HG03135 (cell line): Measurements from ENCODE around the gene GCLM.
A peak's percentile ranks its signal among the peaks of the same experiment; 100 is the strongest.
"Not testable (repeated sequence)": the region's sequence is repeated elsewhere in the genome, so short reads cannot be mapped to it uniquely, and the experiment has no call there.

Experiments
- ATAC-seq: cut with Tn5 transposase; IDR thresholded peaks from one replicate; pipeline ENCODE4 v1.9.1; 2021; ENCODE audit warnings: mild to moderate bottlenecking, moderate library complexity; ENCODE audit not compliant: unreplicated experiment

The GCLM gene

DNA sequence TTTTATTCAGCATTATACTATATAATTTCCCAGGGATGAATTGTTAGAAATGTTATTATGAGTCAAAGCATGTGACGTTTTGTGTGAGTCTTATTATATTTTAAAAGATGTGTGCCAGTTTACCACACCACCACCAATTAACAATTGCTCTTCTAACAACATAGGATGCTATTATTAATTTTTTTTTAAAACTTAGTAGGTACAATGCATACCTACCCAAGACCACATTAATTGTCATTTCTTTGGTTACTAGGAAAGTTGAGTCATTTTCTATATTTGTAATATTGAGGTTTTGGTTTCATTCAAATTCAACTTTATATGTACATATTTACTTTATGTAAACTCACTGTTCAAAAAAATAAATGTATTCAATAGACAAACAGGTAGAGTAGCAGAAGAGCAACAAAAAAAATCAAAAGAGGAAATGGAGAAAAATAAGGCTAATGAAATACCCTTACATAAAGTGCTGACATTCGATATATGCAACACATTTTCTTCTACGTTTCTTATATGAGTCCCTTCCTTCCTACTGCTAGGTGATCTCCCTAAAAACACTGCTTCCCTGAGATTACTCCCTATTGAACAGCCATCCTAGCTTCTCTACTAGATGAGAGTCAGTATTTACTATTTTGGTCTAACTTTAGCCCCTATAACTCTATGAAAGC lies 9.6 kb downstream of the GCLM start:
- ATAC-seq: no peak

DNA sequence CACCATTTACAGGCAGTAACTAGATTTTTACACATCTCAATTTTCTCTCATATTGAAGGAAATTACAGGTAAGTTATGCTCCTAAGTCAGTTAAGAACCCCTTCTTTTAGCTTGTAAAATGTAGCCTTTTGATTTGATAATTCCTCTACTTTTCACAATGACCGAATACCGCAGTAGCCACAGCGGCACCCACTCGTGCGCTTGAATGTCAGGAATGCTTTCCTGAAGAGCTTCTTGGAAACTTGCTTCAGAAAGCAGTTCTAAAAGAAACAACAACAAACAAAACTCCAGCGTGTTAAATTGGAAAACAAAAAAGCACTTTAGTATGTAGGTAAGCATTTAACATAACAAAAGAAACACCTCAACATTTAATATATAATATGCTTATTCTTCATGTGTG lies 20.3 kb downstream of the GCLM start:
- ATAC-seq: no peak

DNA sequence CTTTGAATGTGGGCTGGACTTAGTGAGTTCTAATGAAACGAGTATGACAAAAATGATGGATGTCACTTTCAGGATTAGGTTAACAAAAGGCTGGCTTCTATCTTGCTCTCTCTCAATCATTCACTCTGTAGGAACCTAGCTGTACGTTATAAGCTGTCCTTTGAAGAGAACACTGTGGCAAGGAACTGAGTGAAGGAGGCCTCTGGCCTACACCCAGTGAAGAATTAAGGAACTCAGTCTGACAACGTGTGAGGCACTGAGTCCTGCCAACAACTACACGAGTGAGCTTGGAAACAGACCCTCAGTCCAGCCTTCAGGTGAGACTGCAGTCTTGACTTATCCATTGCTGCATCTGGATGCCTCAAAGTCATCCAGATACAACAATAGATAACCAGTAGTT lies 27.0 kb downstream of the GCLM start:
- no peak for ATAC-seq

DNA sequence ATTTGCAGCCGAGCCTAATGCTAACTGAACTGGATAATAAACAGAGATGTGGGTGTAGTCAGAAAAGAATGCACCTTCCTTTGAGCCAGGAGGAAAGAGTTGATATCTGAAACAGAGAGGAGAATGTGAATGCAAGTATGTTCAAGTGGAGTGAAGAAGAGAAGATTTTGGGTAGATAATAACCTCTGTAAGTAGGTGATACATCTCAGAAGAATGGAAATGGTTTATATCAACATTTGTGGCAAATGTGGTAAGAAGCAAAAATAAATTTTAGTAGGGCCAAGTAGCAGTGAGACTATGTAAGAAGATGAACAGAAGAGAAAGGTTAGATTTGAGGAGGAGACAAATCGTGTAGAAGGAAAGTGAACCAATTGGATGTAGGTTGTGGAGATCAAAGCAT lies 28.5 kb downstream of the GCLM start:
- ATAC-seq: no peak

DNA sequence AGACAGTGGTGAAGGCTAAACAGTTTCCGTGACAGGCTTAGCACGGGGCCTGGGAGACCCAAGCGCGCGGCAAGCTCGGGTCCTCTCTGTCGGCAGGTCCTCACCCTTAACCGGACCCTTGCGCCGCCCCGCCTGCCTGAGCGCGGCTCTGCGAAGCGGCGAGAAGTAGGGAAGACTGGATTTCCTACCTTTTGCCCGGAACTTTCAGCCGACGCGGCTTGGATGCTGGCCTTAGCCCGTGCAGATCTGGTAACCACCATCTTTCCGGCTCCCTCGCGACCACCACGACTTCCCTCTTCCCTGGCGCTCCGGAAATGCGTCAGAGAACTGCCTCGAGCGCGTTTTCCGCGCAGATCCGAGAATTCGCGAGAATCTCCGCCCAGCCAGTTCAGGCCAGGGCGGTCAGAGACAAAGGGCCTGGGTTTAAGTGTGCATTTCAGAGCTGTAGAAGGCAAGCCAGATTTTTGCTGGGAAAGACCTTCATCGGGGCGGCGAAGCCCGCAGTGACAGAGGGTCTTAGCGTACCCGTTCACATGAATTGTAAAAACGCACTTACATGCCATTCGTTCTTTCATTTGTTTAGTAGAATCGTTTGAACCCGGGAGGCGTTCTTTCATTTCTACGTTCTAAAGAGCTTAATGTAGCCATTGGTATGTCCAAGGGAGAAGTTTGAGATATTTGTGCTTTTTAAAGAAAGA lies 30.2 kb downstream of the GCLM start, which contains the start of gene DNTTIP2:
DNTTIP2 (minus strand) TSS at position 318 of the 698 bp plus-strand sequence; CDS start at position 260, 58 bp downstream.
- peak; percentile 97 for ATAC-seq

DNA sequence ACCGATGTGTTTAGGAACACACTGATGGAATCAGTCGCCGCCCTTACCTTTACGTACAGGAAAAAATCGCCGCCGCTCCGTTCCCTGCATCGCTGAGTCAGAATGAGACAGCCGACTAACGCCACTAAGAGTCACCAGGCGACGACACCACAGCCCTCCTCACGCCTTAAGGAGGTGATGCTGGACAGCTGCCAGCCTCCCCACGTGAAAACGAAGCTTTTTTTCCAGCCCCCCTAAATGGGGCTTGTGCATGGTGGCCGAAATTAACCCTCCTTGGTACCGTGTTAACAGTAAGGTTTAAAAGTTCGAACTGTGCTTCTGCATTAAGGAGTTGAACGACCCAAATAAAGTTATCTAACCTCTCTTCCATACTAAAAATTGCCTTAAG lies 30.7 kb downstream of the GCLM start:
- ATAC-seq: peak; percentile 55

DNA sequence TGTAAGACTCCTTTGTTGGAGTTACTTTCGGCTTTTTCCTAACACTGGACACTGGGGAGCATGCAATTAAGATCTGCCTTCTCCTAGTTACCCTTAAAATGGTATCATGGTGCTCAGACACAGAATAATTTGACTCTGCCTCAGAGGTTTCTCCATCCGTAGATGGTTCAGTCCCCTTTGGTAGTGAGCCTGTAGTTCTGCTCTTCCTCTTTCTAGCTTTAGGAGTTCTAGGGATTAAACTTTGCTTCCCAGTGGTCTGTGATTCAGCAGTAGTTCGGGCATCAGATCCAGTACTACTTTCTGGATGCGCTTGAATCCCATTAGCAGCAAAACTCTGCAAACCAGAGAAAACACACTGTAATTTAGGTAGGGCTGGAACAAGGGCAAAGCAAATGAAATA lies 31.7 kb downstream of the GCLM start:
- ATAC-seq: no peak

DNA sequence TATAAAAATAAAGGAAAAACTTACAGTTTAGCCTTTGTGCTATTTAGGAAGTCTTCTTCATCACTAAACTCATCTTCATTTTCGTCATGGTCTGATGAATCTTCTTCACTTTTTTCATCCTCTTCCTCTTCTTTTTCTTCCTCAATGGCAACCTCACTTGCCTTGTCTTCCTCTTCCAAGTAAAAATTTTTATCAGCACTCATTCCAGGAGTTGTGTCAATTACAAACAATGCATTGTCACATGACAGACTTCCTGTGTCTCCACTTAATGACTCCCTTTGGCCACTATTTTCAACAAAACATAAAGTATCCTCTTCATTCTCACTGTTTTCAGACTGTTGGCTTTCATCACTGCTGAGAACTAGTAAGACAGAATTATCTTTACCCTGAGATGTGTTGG lies 33.0 kb downstream of the GCLM start:
- no peak for ATAC-seq

DNA sequence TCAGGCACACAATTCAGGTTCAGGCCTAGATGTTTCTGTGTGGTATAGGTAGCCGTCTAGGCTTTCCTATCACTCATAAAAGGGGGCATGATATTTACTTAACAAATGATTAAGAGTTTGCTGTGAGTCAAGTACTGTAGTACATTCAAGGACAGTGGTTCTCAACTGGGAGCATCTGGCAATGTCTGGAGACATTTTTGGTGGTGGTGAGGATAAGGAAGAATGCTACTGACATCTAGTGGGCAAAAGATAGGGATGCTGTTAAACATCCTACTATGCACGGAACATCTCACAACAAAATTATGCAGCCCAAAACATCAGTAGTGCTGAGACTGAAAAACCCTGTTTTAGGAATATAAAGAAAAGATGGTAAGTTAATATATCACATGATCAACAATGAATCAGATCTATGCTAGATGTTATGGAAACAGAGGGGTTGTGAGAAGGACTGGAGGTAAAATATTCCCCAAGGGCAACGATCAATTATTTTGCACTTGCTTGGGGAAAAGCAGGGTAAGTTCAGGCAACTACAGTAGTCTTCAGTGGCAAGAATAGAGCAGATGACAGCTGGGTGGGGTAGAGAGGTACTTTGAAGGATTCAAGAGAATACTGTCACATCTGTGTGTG lies 35.1 kb downstream of the GCLM start:
- ATAC-seq: no peak

DNA sequence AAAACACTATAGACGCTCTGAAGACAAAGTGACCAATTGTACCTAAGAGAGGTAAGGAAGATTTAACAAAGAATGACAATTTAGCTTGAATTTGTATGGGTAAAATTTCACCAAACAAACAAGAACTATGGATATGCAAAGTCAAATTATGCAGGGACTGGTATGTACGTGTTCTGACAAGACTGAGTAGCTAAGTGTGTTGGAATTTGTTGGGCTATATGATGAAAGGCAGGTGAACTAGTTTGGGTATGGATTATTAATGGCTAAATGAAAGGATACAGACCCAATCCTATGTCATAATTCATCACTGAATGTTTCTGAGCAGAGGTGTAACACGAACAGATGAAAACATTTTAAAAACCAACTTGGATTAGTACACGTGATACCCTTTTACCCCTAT lies 37.9 kb downstream of the GCLM start:
- no peak for ATAC-seq

DNA sequence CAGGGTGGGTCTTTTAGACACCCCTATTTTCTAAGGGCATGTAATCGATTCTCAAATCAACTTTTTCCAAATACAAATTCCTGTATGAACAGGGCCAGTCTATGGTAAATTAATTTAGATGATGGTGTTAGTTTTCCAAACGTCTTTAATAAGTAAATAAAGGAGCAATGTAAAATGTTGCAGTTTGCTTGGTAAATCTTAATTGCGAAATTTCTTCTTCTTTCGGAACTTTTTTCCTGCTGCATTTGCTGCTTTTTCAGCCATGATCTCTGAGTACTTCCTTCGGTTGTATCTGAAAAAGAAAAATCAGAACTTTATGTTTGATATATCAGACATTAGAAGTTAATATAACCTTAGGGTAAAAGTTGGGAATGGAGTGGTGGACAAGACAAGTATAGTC lies 39.6 kb downstream of the GCLM start:
- ATAC-seq: no peak

DNA sequence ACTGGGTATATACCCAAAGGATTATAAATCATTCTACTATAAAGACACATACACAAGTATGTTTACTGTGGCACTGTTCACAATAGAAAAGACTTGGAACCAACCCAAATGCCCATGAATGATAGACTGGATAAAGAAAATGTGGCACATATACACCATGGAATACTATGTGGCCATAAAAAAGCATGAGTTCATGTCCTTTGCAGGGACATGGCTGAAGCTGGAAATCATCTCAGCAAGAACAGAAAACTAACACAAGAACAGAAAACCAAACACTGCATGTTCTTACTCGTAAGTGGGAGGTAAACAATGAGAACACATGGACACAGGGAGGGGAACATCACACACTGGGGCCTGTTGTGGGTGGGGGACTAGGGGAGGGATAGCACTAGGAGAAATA lies 40.7 kb downstream of the GCLM start:
- ATAC-seq: not testable (repeated sequence)

DNA sequence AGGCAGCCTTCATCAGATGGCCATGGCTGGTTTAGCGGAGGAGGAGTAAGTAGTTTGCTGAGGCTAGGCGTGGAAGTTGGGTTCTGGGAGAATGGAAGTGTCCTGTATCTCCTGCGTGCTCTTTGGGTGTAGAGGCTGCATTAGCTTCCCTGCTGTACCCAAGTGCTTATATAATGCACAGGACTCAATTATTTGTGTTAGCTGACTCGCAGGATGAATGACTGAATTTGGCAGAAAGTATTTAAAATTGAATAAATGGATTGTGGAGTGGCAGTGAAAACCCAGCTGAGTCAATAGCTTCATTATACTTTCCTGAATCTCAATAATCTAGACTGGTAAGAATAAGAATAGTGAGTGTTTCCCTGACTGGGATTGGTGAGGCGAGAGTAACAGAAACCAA lies 44.0 kb downstream of the GCLM start:
- ATAC-seq: no peak

DNA sequence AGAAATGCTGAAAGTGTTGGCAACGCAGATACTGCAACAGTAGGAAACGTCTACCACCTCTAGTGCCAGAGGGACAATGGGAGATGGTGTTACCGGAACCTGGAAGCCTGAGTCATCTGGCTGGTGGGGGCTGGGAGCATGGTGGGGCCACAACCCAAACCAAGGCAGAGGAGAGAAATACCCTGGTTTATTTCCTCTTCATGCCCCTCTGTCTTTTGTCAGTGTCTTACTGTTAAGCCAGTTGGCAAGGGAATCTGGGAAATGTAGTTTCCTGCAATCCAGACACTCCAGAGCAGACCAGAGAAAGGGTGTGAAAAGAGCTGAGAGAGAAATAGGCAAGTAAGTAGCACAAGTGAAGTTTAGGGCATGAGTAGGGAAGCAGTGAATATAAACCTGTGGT lies 45.1 kb downstream of the GCLM start:
- no peak for ATAC-seq

DNA sequence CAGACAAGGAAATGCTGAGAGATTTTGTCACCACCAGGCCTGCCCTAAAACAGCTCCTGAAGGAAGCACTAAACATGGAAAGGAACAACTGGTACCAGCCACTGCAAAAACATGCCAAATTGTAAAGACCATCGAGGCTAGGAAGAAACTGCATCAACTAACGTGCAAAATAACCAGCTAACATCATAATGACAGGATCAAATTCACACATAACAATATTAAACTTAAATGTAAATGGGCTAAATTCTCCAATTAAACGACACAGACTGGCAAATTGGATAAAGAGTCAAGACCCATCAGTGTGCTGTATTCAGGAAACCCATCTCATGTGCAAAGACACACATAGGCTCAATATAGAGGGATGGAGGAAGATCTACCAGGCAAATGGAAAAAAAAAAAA lies 51.6 kb downstream of the GCLM start:
- ATAC-seq: not testable (repeated sequence)

DNA sequence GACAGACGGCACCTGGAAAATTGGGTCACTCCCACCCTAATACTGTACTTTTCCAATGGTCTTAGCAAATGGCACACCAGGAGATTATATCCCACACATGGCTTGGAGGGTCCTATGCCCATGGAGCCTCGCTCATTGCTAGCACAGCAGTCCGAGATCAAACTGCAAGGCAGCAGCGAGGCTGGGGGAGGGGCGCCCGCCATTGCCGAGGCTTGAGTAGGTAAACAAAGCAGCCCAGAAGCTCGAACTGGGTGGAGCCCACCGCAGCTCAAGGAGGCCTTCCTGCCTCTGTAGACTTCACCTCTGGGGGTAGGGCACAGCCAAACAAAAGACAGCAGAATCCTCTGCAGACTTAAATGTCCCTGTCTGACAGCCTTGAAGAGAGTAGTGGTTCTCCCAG lies 53.2 kb downstream of the GCLM start:
- ATAC-seq: not testable (repeated sequence)

DNA sequence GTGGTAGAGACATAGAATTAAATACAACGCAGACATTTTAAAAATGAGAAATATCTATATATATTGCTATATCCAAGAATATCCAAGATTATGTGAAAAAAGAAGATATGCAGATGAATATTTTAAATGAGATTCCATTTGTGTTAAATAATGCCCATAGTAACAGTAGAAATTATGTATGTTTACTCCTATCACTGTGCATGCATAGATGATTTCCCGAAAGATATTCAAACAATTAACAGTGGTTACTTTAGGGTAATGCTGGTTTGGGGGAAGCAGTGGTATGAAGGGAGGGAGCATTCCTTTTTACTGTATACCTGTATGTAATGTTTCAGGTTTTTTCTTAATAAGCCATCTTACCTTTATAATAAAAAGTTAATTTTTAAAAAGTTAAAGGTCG lies 55.3 kb downstream of the GCLM start:
- no peak for ATAC-seq

DNA sequence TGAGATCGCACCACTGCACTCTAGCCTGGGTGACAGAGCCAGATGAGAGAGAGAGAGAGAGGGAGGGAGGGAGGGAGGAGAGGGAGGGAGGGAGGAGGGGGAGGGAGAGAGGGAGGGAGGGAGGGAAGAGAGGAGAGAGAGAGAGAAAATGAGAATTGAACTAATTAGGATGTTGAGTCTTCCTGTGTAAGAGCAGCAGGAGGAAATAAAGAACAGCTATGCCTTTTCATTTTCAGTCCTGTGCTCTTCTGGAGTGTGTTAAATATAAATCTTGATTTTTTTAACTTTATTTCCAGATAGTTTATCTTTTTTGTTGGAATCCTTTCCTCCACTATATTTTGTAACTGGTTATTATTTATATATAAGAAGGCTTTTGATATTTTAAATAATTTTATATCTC lies 57.4 kb downstream of the GCLM start:
- ATAC-seq: no peak

DNA sequence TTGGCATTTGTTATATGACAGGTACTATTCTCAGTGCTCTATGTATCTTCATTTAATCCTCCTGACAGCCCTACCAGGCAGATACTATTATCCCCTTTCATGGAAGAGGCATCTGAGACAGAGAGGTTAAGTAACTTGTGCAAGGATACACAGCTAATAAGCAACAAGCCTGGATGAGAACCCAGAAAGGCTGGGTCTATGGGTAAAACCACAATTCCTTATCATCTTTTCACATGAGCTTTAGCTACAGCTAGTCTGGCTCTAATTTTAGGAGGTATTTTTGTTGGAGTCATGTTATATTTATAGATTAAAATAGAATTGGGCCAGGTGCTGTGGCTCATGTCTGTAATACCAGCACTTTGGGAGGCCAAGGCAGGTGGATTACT lies 57.9 kb downstream of the GCLM start:
- ATAC-seq: no peak

DNA sequence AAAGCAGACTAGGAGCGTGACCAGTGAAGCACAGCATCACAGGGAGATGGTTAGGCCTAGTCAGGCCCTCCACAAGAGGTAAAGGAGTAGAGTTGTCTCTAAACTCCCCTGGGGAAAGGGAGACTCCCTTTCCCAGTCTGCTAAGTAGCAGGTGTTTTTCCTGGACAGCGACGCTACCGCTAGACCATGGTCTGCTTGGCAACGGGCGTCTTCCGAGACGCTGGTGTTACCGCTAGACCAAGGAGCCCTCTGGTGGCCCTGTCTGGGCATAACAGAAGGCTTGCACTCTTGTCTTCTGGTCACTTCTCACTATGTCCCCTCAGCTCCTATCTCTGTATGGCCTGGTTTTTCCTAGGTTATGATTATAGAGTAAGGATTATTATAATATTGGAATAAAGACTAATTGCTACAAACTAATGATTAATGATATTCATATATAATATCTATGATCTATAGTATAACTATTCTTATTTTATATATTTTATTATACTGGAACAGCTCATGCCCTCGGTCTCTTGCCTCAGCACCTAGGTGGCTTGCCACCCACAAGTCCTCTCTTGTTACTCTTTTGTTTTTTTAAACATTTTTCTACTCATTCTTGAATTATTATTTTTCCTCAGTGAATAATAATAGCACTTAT lies 58.4 kb downstream of the GCLM start:
- not testable (repeated sequence) for ATAC-seq

DNA sequence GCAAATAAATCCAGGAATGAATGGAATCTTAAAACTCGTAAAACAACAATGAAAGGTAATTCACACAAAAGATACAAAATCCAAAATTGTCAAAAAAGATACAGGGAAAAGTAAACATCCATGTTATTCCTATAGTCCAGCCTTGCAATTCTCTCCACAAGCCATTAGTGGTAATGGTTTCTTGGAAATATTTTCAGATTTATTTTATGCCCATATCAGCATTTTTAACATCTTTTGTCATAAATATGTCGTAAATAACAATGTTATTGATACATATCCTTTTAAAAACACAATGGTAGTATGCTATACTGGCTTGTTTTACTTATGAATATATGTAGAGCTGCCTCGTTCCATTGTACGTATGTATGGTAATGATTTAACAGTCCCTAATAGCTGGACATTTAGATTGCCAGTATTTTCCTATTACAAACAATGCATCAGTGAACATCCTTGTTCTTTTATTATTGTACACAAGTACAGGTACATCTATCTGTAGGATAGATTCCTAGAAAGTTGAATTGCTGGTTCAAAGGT lies 60.8 kb downstream of the GCLM start:
- ATAC-seq: no peak
